HG03520 (cell line): ENCODE data around the gene NR3C1.
"Not testable (repeated sequence)": the region's sequence is repeated elsewhere in the genome, so short reads cannot be mapped to it uniquely, and the experiment has no call there.

Experiments
- ATAC-seq: cut with Tn5 transposase; IDR thresholded peaks from one replicate; pipeline ENCODE4 v1.9.1; 2021; ENCODE audit warnings: mild to moderate bottlenecking, moderate library complexity; ENCODE audit not compliant: unreplicated experiment

Gene NR3C1

GRCh38 chr5:143340891-143341685 lies 62.4 kb downstream of the NR3C1 start:
- ATAC-seq, result no peak

- no peak for ATAC-seq
Measured at GRCh38 chr5:143338658-143339366, 64.7 kb downstream of the NR3C1 start.

- no peak for ATAC-seq
Measured at GRCh38 chr5:143337946-143338345, 65.5 kb downstream of the NR3C1 start.

- no peak for ATAC-seq
Measured at GRCh38 chr5:143336485-143336884, 67.0 kb downstream of the NR3C1 start.

GRCh38 chr5:143334903-143335302 lies 68.6 kb downstream of the NR3C1 start:
- no peak for ATAC-seq

GRCh38 chr5:143334380-143334779 lies 69.1 kb downstream of the NR3C1 start:
- not testable (repeated sequence) for ATAC-seq

- ATAC-seq, result no peak
Measured at GRCh38 chr5:143331956-143332355, 71.5 kb downstream of the NR3C1 start.

- no peak for ATAC-seq
Measured at GRCh38 chr5:143329843-143330242, 73.6 kb downstream of the NR3C1 start.

- ATAC-seq, result no peak
Measured at GRCh38 chr5:143328589-143329220, 74.8 kb downstream of the NR3C1 start.

- not testable (repeated sequence) for ATAC-seq
Measured at GRCh38 chr5:143325086-143325485, 78.4 kb downstream of the NR3C1 start.

GRCh38 chr5:143322931-143323630 lies 80.4 kb downstream of the NR3C1 start:
- not testable (repeated sequence) for ATAC-seq

GRCh38 chr5:143322176-143322575 lies 81.3 kb downstream of the NR3C1 start:
- no peak for ATAC-seq

- no peak for ATAC-seq
Measured at GRCh38 chr5:143319437-143320227, 83.9 kb downstream of the NR3C1 start.

GRCh38 chr5:143318833-143319232 lies 84.7 kb downstream of the NR3C1 start:
- ATAC-seq, result no peak

GRCh38 chr5:143318270-143318669 lies 85.2 kb downstream of the NR3C1 start:
- no peak for ATAC-seq

GRCh38 chr5:143316844-143317631 lies 86.4 kb downstream of the NR3C1 start:
- no peak for ATAC-seq

GRCh38 chr5:143316337-143316736 lies 87.1 kb downstream of the NR3C1 start:
- ATAC-seq, result no peak

- ATAC-seq, result no peak
Measured at GRCh38 chr5:143315929-143316328, 87.6 kb downstream of the NR3C1 start.

GRCh38 chr5:143315214-143315613 lies 88.3 kb downstream of the NR3C1 start:
- ATAC-seq, result no peak

GRCh38 chr5:143314659-143315058 lies 88.8 kb downstream of the NR3C1 start:
- ATAC-seq, result no peak
